ENCODE measurements around the gene EXOC2.
"Not testable (repeated sequence)": the region's sequence is repeated elsewhere in the genome, so short reads cannot be mapped to it uniquely, and the experiment has no call there.

DNA sequence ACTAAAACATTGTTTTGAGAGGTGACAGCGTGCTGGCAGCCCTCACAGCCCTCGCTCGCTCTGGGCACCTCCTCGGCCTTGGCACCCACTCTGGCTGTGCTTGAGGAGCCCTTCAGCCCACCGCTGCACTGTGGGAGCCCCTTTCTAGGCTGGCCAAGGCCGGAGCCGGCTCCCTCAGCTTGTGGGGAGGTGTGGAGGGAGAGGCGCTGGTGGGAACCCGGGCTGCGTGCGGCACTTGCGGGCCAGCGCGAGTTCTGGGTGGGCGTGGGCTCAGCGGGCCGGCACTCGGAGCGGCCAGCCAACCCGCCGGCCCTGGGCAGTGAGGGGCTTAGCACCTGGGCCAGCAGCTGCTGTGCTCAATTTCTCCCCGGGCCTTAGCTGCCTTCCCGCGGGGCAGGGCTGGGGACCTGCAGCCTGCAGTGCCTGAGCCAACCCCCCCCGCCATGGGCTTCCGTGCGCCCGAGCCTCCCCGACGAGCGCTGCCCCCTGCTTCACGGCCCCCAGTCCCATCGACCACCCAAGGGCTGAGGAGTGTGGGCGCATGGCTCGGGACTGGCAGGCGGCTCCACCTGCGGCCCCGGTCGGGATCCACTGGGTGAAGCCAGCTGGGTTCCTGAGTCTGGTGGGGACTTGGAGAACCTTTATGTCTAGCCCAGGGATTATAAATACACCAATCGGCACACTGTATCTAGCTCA, 1.6 kb upstream of the EXOC2 start:
- TF ChIP-seq CTCF, POLR2A, POLR2AphosphoS5 (IDR thresholded peaks at IDR 0.05): not testable (repeated sequence)

All from breast epithelium (tissue), 3 donors.